Measurements from ENCODE around the gene ZNF804A. TPM values are rescaled to one million over a fixed set of nuclear protein-coding genes. Genes with fewer than 3 reads are reported as not detected.

The ZNF804A gene
- total RNA-seq, 2 experiments from 2014 or later, result not detected

DNA sequence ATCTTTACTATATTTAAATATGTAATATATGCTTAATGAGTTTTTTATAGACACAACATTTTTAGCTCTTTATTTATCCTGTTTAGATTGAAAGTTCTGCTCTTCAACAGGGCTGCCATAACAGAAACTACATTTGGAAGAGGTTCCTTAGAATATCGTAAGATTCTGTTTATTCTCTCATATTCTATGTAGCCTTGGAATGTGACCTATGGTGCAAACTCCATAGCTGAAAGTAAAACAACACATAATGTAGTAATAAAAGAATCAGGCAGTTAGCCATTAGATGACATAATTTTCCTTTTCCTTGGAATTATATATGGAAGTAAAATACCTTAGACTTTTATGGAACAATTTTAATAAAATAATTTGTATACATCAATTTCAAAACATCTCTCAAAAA is 91.3 kb downstream of the ZNF804A start:
- no peak for DNase-seq
- Histone ChIP-seq H3K4me1 (ENCODE audit: insufficient read depth, low read length) (no peaks in the 10 kb centered on the region), H3K36me3 (ENCODE audit: insufficient read depth, low read length) (no peaks in the 10 kb centered on the region), H3K27me3 (ENCODE audit: control insufficient read depth in 1 of 2, insufficient read depth in 2 of 2, low read length in 2 of 2) (no peaks in the 10 kb centered on the region), H3K27ac (ENCODE audit: low read depth in 1 of 2, low read length in 2 of 2) (no peak overlapping the region), H3K9me3 (ENCODE audit: control insufficient read depth in 1 of 2, insufficient read depth in 1 of 2, low read length in 2 of 2) (peaks cover 0 to 13% of the 10 kb centered on the region in 2 experiments), H3K4me3 (ENCODE audit: low read length) (no peak overlapping the region)
- Mint-ChIP-seq H3K4me1 (ENCODE audit: low read depth) (no peaks in the 10 kb centered on the region), H3K4me3 (no peak overlapping the region), H3K36me3 (ENCODE audit: low read depth) (no peaks in the 10 kb centered on the region), H3K9me3 (peaks cover 5% of the 10 kb centered on the region), H3K27ac (no peak overlapping the region), H3K27me3 (no peaks in the 10 kb centered on the region)
- intact Hi-C loops (cut with DNase I, micrococcal nuclease), result no loop called here
- ATAC-seq (ENCODE audit: poor library complexity), result no peak
- CTCF ChIA-PET, result no interaction called here
- TF ChIP-seq, protein P1, sequence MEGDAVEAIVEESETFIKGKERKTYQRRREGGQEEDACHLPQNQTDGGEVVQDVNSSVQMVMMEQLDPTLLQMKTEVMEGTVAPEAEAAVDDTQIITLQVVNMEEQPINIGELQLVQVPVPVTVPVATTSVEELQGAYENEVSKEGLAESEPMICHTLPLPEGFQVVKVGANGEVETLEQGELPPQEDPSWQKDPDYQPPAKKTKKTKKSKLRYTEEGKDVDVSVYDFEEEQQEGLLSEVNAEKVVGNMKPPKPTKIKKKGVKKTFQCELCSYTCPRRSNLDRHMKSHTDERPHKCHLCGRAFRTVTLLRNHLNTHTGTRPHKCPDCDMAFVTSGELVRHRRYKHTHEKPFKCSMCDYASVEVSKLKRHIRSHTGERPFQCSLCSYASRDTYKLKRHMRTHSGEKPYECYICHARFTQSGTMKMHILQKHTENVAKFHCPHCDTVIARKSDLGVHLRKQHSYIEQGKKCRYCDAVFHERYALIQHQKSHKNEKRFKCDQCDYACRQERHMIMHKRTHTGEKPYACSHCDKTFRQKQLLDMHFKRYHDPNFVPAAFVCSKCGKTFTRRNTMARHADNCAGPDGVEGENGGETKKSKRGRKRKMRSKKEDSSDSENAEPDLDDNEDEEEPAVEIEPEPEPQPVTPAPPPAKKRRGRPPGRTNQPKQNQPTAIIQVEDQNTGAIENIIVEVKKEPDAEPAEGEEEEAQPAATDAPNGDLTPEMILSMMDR (IDR thresholded peaks at IDR 0.05), result no peak
- POLR2A ChIA-PET, result no interaction called here

DNA sequence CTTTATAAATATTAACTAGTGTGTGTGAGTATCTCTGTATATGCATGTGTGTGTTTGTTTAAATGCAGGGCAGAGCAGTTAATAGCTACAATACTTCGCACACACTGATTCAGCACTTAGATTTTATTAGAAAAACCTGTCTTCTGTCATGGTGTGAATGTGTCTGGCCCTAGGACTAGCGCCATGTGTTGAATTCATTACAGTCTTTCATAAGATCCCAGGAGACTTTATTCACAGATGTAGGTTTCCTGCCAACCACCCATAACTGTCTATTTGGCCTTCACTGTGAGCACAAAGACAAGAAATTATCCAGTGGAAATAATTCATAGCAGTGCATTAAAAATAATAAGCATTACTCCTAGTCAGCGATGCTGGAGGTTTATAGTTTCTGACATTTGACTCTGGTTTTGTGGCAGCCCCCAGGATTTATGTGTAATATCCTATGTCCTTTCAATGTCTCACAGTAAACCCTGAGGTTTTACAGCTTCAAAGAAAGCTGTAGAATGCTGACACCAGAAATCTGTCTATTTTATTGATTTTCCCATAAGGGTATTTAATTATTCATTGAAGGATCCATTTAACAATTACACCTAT is 93.9 kb downstream of the ZNF804A start:
- no peak for ATAC-seq (ENCODE audit: poor library complexity)
- no peak for DNase-seq
- no peaks in the 10 kb centered on the region for H3K36me3 ChIP-seq (ENCODE audit: insufficient read depth, low read length)
- CTCF ChIA-PET, result no interaction called here
- Mint-ChIP-seq H3K27ac (no peak overlapping the region), H3K9me3 (peaks cover 2% of the 10 kb centered on the region), H3K36me3 (ENCODE audit: low read depth) (no peaks in the 10 kb centered on the region), H3K4me1 (ENCODE audit: low read depth) (no peaks in the 10 kb centered on the region), H3K4me3 (no peak overlapping the region), H3K27me3 (no peaks in the 10 kb centered on the region)
- intact Hi-C loops (cut with DNase I, micrococcal nuclease), result no loop called here
- H3K27ac ChIP-seq (ENCODE audit: low read depth in 1 of 2, low read length in 2 of 2), result no peak overlapping the region
- no peak overlapping the region for H3K4me3 ChIP-seq (ENCODE audit: low read length)
- H3K4me1 ChIP-seq (ENCODE audit: insufficient read depth, low read length), result no peaks in the 10 kb centered on the region
- H3K9me3 ChIP-seq (ENCODE audit: control insufficient read depth in 1 of 2, insufficient read depth in 1 of 2, low read length in 2 of 2), result no peaks in the 10 kb centered on the region
- POLR2A ChIA-PET, result no interaction called here
- TF ChIP-seq, protein P1 (IDR thresholded peaks at IDR 0.05), result no peak
- no peaks in the 10 kb centered on the region for H3K27me3 ChIP-seq (ENCODE audit: control insufficient read depth in 1 of 2, insufficient read depth in 2 of 2, low read length in 2 of 2)

DNA sequence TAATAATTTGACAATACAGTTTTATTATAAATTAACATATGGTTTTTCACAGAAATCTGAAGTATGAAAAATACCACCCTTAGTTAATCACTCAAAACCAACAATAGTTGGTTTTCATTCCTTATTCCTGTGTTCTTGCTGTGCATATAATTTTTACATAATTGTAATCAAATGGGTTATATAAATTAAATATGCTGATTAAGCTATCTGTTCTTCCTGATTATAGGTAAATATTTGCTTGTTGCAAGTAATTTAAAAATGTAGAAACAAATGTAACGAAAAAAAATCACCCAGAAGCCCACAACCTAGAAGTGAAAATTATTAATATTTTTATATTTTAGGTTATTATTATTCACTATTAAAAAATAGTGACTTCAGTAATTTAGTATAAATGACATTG is 98.3 kb downstream of the ZNF804A start:
- H3K27me3 ChIP-seq (ENCODE audit: control insufficient read depth in 1 of 2, insufficient read depth in 2 of 2, low read length in 2 of 2), result no peaks in the 10 kb centered on the region
- H3K4me3 ChIP-seq (ENCODE audit: low read length), result no peak overlapping the region
- Mint-ChIP-seq H3K36me3 (ENCODE audit: low read depth) (no peaks in the 10 kb centered on the region), H3K4me3 (no peak overlapping the region), H3K27ac (no peak overlapping the region), H3K9me3 (no peaks in the 10 kb centered on the region), H3K27me3 (no peaks in the 10 kb centered on the region), H3K4me1 (ENCODE audit: low read depth) (no peaks in the 10 kb centered on the region)
- no peaks in the 10 kb centered on the region for H3K36me3 ChIP-seq (ENCODE audit: insufficient read depth, low read length)
- no peaks in the 10 kb centered on the region for H3K4me1 ChIP-seq (ENCODE audit: insufficient read depth, low read length)
- ChIA-PET CTCF (no interaction called here), POLR2A (no interaction called here)
- DNase-seq (no peak), ATAC-seq (ENCODE audit: poor library complexity) (no peak)
- H3K27ac ChIP-seq (ENCODE audit: low read depth in 1 of 2, low read length in 2 of 2), result no peak overlapping the region
- TF ChIP-seq, protein P1 (IDR thresholded peaks at IDR 0.05), result no peak
- intact Hi-C loops (cut with DNase I, micrococcal nuclease), result no loop called here
- no peaks in the 10 kb centered on the region for H3K9me3 ChIP-seq (ENCODE audit: control insufficient read depth in 1 of 2, insufficient read depth in 1 of 2, low read length in 2 of 2)
